Gastrocnemius medialis (tissue), 4 donors: ENCODE measurements around the gene ACOT11.

Source experiments
- CTCF ChIP-seq, 5 experiments: fragments of 450-650 bp in 3 of 5; fragments of 200-600 bp in 2 of 5; sonication (generic) in 2 of 5; IDR thresholded peaks in 4 of 5; conservative IDR thresholded peaks in 1 of 5; 1 replicate in 4 of 5; 2 replicates in 1 of 5; pipeline ENCODE4 v1.5.1; 2016 to 2019; ENCODE audit warnings: antibody characterized with exemption in 5 of 5, mild to moderate bottlenecking in 3 of 5, moderate library complexity in 3 of 5
- POLR2A ChIP-seq, 2 donors: fragments of 450-650 bp; IDR thresholded peaks; one replicate each; pipeline ENCODE4 v1.6.1; 2017; ENCODE audit warnings: antibody characterized with exemption in 2 of 2, mild to moderate bottlenecking in 2 of 2, moderate library complexity in 2 of 2

GRCh38 chr1:54604572-54605370 is 56.7 kb downstream of the ACOT11 start:
- TF ChIP-seq CTCF (IDR thresholded peaks at IDR 0.05 in 4 of 5, conservative IDR thresholded peaks at IDR 0.05 in 1 of 5) (no peak), POLR2A (IDR thresholded peaks at IDR 0.05) (no peak)
